ENCODE data around the gene SFXN5. TPM values are rescaled to one million over a fixed set of nuclear protein-coding genes. Genes with fewer than 3 reads are reported as not detected.
"Not testable (repeated sequence)": the region's sequence is repeated elsewhere in the genome, so short reads cannot be mapped to it uniquely, and the experiment has no call there.

The SFXN5 gene
- total and polyA plus RNA-seq, 2 donors (not counting 1 experiment from before 2014, with no cell fraction given), result 5.8 to 13.9 TPM

DNA sequence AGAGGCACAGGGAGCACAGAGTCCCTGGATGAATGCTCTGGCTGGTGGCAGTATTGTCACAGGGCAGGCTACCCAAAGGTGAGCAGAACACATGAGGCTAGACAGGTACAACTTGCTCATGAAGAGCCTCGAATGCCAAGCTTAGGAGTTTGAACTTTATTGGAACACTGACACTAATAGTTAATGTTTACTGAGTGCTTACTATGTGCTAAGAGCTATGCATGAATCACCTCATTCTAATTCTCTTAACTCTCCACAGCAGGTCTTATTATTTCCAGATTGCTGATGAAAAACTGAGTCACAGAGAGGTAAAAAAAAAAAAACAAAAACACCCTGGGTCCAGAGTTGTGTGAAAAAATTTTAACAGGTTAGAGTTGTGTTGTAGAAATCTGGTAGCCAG, 160.3 kb downstream of the SFXN5 start:
- Histone ChIP-seq H3K36me3 (ENCODE audit: control insufficient read depth, insufficient read depth, low read length) (no peaks in the 10 kb centered on the region), H3K9ac (ENCODE audit: insufficient read depth, low read length) (no peak overlapping the region), H3K27ac (ENCODE audit: insufficient read depth, low read length) (no peak overlapping the region), H3K79me2 (ENCODE audit: control insufficient read depth, insufficient read depth, low read length) (no peaks in the 10 kb centered on the region), H3K4me2 (ENCODE audit: extremely low read depth, insufficient read depth, low read length) (no peak overlapping the region), H4K20me1 (ENCODE audit: control insufficient read depth, extremely low read depth, insufficient read depth, low read length) (no peaks in the 10 kb centered on the region), H3K9me3 (ENCODE audit: control insufficient read depth, insufficient read depth, low read depth, low read length) (no peaks in the 10 kb centered on the region), H2AFZ (ENCODE audit: low read length) (no peak overlapping the region), H3K4me3 (replicated peaks in 1 of 4; ENCODE audit: control extremely low read depth in 1 of 4, insufficient read depth in 1 of 4, low read depth in 3 of 4, low read length in 4 of 4) (no peak overlapping the region), H3K27me3 (ENCODE audit: control insufficient read depth, insufficient read depth, low read length) (peaks cover 55% of the 10 kb centered on the region), H3K4me1 (ENCODE audit: control insufficient read depth, extremely low read depth, insufficient read depth, low read length) (no peaks in the 10 kb centered on the region)
- TF ChIP-seq EZH2 (IDR thresholded peaks at IDR 0.05; ENCODE audit: low read length, missing control alignments), result no peak
- TF ChIP-seq, protein P1, sequence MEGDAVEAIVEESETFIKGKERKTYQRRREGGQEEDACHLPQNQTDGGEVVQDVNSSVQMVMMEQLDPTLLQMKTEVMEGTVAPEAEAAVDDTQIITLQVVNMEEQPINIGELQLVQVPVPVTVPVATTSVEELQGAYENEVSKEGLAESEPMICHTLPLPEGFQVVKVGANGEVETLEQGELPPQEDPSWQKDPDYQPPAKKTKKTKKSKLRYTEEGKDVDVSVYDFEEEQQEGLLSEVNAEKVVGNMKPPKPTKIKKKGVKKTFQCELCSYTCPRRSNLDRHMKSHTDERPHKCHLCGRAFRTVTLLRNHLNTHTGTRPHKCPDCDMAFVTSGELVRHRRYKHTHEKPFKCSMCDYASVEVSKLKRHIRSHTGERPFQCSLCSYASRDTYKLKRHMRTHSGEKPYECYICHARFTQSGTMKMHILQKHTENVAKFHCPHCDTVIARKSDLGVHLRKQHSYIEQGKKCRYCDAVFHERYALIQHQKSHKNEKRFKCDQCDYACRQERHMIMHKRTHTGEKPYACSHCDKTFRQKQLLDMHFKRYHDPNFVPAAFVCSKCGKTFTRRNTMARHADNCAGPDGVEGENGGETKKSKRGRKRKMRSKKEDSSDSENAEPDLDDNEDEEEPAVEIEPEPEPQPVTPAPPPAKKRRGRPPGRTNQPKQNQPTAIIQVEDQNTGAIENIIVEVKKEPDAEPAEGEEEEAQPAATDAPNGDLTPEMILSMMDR (conservative IDR thresholded peaks at IDR 0.05 in 1 of 2, IDR thresholded peaks at IDR 0.05 in 1 of 2; ENCODE audit: low read depth in 1 of 2, low read length in 2 of 2), result no peak
- no peak for DNase-seq (ENCODE audit: low read depth in 2 of 2)

DNA sequence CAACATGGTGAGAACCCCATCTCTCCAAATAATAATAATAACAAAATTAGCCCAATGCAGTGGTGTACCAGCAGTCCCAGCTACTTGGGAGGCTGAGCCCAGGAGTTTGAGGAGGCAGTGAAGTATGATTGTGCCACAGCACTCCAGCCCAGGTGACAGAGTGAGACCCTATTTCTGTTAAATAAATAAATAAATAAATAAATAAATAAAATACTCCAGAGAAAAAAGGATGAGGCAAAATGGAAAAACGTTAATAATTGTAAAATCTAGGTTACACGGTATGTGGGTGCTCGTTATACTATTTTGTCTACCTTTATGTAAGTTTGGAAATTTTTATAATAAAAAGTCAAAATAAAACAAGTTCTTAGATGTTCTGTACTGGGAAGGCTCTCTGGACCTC, 162.8 kb downstream of the SFXN5 start:
- H3K27me3 ChIP-seq (ENCODE audit: control insufficient read depth, insufficient read depth, low read length), result peaks cover 34% of the 10 kb centered on the region
- H3K27ac ChIP-seq (ENCODE audit: insufficient read depth, low read length), result no peak overlapping the region
- no peak for TF ChIP-seq EZH2 (IDR thresholded peaks at IDR 0.05; ENCODE audit: low read length, missing control alignments)

DNA sequence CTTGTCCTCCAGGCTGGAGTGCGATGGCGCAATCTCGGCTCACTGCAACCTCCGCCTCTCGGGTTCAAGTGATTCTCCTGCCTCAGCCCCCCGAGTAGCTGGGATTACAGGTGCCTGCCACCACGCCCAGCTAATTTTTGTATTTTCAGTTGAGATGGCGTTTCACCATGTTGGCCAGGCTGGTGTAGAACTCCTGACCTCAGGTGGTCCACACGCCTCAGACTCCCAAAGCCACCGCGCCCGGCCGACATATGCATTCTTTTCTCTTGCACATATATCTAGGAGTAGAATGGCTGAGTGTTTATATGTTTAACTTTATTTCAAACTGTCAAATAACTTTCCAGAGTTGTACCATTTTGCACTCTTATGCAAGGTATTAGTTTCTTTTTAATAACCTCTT, 164.1 kb downstream of the SFXN5 start:
- H3K36me3 ChIP-seq (ENCODE audit: control insufficient read depth, insufficient read depth, low read length); H4K20me1 ChIP-seq (ENCODE audit: control insufficient read depth, extremely low read depth, insufficient read depth, low read length); H3K27ac ChIP-seq (ENCODE audit: insufficient read depth, low read length); H3K4me2 ChIP-seq (ENCODE audit: extremely low read depth, insufficient read depth, low read length); H2AFZ ChIP-seq (ENCODE audit: low read length); H3K9me3 ChIP-seq (ENCODE audit: control insufficient read depth, insufficient read depth, low read depth, low read length); H3K4me3 ChIP-seq (replicated peaks in 1 of 4; ENCODE audit: control extremely low read depth in 1 of 4, insufficient read depth in 1 of 4, low read depth in 3 of 4, low read length in 4 of 4); H3K4me1 ChIP-seq (ENCODE audit: control insufficient read depth, extremely low read depth, insufficient read depth, low read length); DNase-seq (ENCODE audit: low read depth in 2 of 2); H3K79me2 ChIP-seq (ENCODE audit: control insufficient read depth, insufficient read depth, low read length); H3K9ac ChIP-seq (ENCODE audit: insufficient read depth, low read length): not testable (repeated sequence)
- peaks cover 33% of the 10 kb centered on the region for H3K27me3 ChIP-seq (ENCODE audit: control insufficient read depth, insufficient read depth, low read length)

More for the DNA sequence above, 162.8 kb downstream of the SFXN5 start:
- Histone ChIP-seq H3K9me3 (ENCODE audit: control insufficient read depth, insufficient read depth, low read depth, low read length) (no peaks in the 10 kb centered on the region), H2AFZ (ENCODE audit: low read length) (no peak overlapping the region), H4K20me1 (ENCODE audit: control insufficient read depth, extremely low read depth, insufficient read depth, low read length) (no peaks in the 10 kb centered on the region), H3K9ac (ENCODE audit: insufficient read depth, low read length) (no peak overlapping the region), H3K36me3 (ENCODE audit: control insufficient read depth, insufficient read depth, low read length) (no peaks in the 10 kb centered on the region), H3K79me2 (ENCODE audit: control insufficient read depth, insufficient read depth, low read length) (no peaks in the 10 kb centered on the region), H3K4me2 (ENCODE audit: extremely low read depth, insufficient read depth, low read length) (no peak overlapping the region), H3K4me1 (ENCODE audit: control insufficient read depth, extremely low read depth, insufficient read depth, low read length) (no peaks in the 10 kb centered on the region), H3K4me3 (replicated peaks in 1 of 4; ENCODE audit: control extremely low read depth in 1 of 4, insufficient read depth in 1 of 4, low read depth in 3 of 4, low read length in 4 of 4) (no peak overlapping the region)
- DNase-seq (ENCODE audit: low read depth in 2 of 2), result no peak

DNA sequence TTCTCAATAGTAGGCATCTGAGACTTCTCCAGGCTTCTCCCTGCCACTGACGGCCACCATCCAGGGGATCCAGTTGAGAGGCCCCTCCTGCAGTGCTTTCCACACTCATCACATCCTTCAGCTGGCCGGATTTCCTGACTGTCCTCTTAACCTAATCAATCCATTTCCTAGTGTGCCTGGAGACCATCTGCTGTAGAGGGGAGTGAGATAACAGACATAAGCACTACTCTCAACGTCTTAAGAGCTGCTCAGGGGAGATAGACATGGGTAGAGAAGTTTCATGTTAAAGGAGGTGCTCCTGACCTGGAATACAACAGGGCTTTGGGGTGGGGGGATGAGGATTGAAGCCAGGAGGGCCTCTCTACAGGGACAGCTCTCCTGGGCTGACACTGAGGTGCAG, 170.1 kb downstream of the SFXN5 start:
- no peaks in the 10 kb centered on the region for H3K9me3 ChIP-seq (ENCODE audit: control insufficient read depth, insufficient read depth, low read depth, low read length)
- no peak overlapping the region for H2AFZ ChIP-seq (ENCODE audit: low read length)
- H3K4me3 ChIP-seq (replicated peaks in 1 of 4; ENCODE audit: control extremely low read depth in 1 of 4, insufficient read depth in 1 of 4, low read depth in 3 of 4, low read length in 4 of 4), result no peak overlapping the region
- DNase-seq (ENCODE audit: low read depth in 2 of 2), result no peak
- no peak overlapping the region for H3K27ac ChIP-seq (ENCODE audit: insufficient read depth, low read length)
- no peak for TF ChIP-seq EZH2 (IDR thresholded peaks at IDR 0.05; ENCODE audit: low read length, missing control alignments)
- TF ChIP-seq, protein P1 (conservative IDR thresholded peaks at IDR 0.05 in 1 of 2, IDR thresholded peaks at IDR 0.05 in 1 of 2; ENCODE audit: low read depth in 1 of 2, low read length in 2 of 2), result no peak
- H3K36me3 ChIP-seq (ENCODE audit: control insufficient read depth, insufficient read depth, low read length), result no peaks in the 10 kb centered on the region
- H3K79me2 ChIP-seq (ENCODE audit: control insufficient read depth, insufficient read depth, low read length), result no peaks in the 10 kb centered on the region
- no peak overlapping the region for H3K9ac ChIP-seq (ENCODE audit: insufficient read depth, low read length)
- H3K4me2 ChIP-seq (ENCODE audit: extremely low read depth, insufficient read depth, low read length), result no peak overlapping the region
- H4K20me1 ChIP-seq (ENCODE audit: control insufficient read depth, extremely low read depth, insufficient read depth, low read length), result no peaks in the 10 kb centered on the region
- H3K27me3 ChIP-seq (ENCODE audit: control insufficient read depth, insufficient read depth, low read length), result peaks cover 45% of the 10 kb centered on the region
- no peaks in the 10 kb centered on the region for H3K4me1 ChIP-seq (ENCODE audit: control insufficient read depth, extremely low read depth, insufficient read depth, low read length)

Measured in fibroblast of lung (primary cell).